HepG2 (cell line): Measurements from ENCODE around the gene IL16. TPM values are rescaled to one million over a fixed set of nuclear protein-coding genes. Genes with fewer than 3 reads are reported as not detected.

Experiments
- ATAC-seq: fragments of 200-7000 bp; cut with Tn5 transposase; 3 replicates; pipeline ENCODE4 v1.9.1; 2020; ENCODE audit warnings: mild to moderate bottlenecking, moderate library complexity
- BruUV-seq: library from RNA; stranded (reverse); fragments of 400-500 nt; replicated peaks from 2 replicates; lab custom pipeline; 2021; lab: Mats Ljungman, UMichigan
- CTCF ChIA-PET: fragments of 300-600 bp; formaldehyde crosslinking; extraction: SDS; loops from one replicate; lab custom pipeline; 2021; ENCODE audit warnings: low total read pairs, inconsistent platforms, low intra/inter-chr PET ratio; lab: Yijun Ruan, JAX
- POLR2A ChIA-PET: fragments of 350-600 bp; sonication (Branson Sonifier 250); formaldehyde crosslinking; loops from one replicate; lab custom pipeline; 2020; ENCODE audit warnings: antibody characterized with exemption, inconsistent platforms; lab: Yijun Ruan, JAX
- DNase-seq: peaks from one replicate; pipeline ENCODE4 v3.0.0-alpha.2; 2015; ENCODE audit warnings: low spot score
- FAIRE-seq: peaks from 3 replicates; lab custom pipeline; 2011; peaks lifted over from hg19 to GRCh38; lab: Jason Lieb, UNC
- H2AFZ ChIP-seq: one replicate; pipeline ENCODE4 v1.6.1; 2011; ENCODE audit warnings: low read length, inconsistent platforms
- H3K27ac ChIP-seq: fragments of 300-600 bp; 3 replicates; pipeline ENCODE4 v1.8.0; 2011; ENCODE audit warnings: mixed run types, mild to moderate bottlenecking, mixed read lengths, low read length, inconsistent platforms; ENCODE audit not compliant: insufficient read depth; ENCODE audit errors: extremely low read length
- H3K27me3 ChIP-seq, 2 experiments: fragments of 200-600 bp in 1 of 2; 2 replicates in 1 of 2; 3 replicates in 1 of 2; pipeline versions ENCODE4 v1.6.0 to v1.8.0; 2011; ENCODE audit warnings: low read length in 2 of 2, mild to moderate bottlenecking in 2 of 2, moderate library complexity in 2 of 2, inconsistent platforms in 1 of 2; ENCODE audit not compliant: insufficient read depth in 2 of 2, control insufficient read depth in 1 of 2
- H3K36me3 ChIP-seq, 2 experiments: fragments of 200-600 bp in 1 of 2; replicated peaks in 1 of 2; 2 replicates in 1 of 2; 3 replicates in 1 of 2; pipeline versions ENCODE4 v1.5.1 to v1.8.0; 2011; ENCODE audit warnings: low read length in 2 of 2, inconsistent platforms in 1 of 2; ENCODE audit not compliant: insufficient read depth in 2 of 2, control insufficient read depth in 1 of 2
- H3K4me1 ChIP-seq: 2 replicates; pipeline ENCODE4 v1.5.1; 2012; ENCODE audit warnings: low read length, inconsistent platforms; ENCODE audit not compliant: insufficient read depth
- H3K4me2 ChIP-seq: 2 replicates; pipeline ENCODE4 v1.6.0; 2011; ENCODE audit warnings: low read depth, low read length, inconsistent platforms
- H3K4me3 ChIP-seq, 3 experiments: fragments of 200-600 bp in 1 of 3; sonication (generic), shearing (Covaris generic) in 1 of 3; replicated peaks in 1 of 3; 2 replicates each; pipeline ENCODE4 v1.5.1; 2011 to 2016; ENCODE audit warnings: low read length in 3 of 3, inconsistent platforms in 2 of 3, low read depth in 2 of 3, mild to moderate bottlenecking in 2 of 3, control low read depth in 1 of 3, mixed read lengths in 1 of 3; ENCODE audit not compliant: insufficient read depth in 1 of 3
- H3K79me2 ChIP-seq: one replicate; pipeline ENCODE4 v1.6.1; 2011; ENCODE audit warnings: low read length, inconsistent platforms; ENCODE audit not compliant: insufficient read depth
- H3K9ac ChIP-seq: 2 replicates; pipeline ENCODE4 v1.6.0; 2011; ENCODE audit warnings: mild to moderate bottlenecking, low read depth, low read length, inconsistent platforms; ENCODE audit not compliant: insufficient read depth
- H3K9me3 ChIP-seq: 2 replicates; pipeline ENCODE4 v1.5.1; 2012; ENCODE audit warnings: mild to moderate bottlenecking, low read length
- H4K20me1 ChIP-seq: 2 replicates; pipeline ENCODE4 v1.6.0; 2011; ENCODE audit warnings: inconsistent platforms, mild to moderate bottlenecking, low read length, moderate library complexity; ENCODE audit not compliant: insufficient read depth
- BHLHE40 ChIP-seq: IDR thresholded peaks from 2 replicates; pipeline ENCODE4 v1.6.1; 2011; ENCODE audit warnings: low read length, improper control_type of control experiment
- DR1 ChIP-seq: sonication (generic); formaldehyde crosslinking; IDR thresholded peaks from 2 replicates; pipeline ENCODE4 v1.8.0; 2021; ENCODE audit warnings: mild to moderate bottlenecking, missing genetic modification reagents, inconsistent platforms
- ETV6 ChIP-seq: sonication (generic); formaldehyde crosslinking; conservative IDR thresholded peaks from 2 replicates; pipeline ENCODE4 v1.4.0; 2020; ENCODE audit warnings: missing genetic modification reagents
- HOXA9 ChIP-seq: sonication (generic); formaldehyde crosslinking; IDR thresholded peaks from 2 replicates; pipeline ENCODE4 v1.8.1; 2022; ENCODE audit warnings: missing genetic modification reagents, mild to moderate bottlenecking, moderate library complexity, borderline replicate concordance
- ONECUT2 ChIP-seq: sonication (generic); formaldehyde crosslinking; IDR thresholded peaks from 2 replicates; pipeline ENCODE4 v1.4.0; 2020; ENCODE audit warnings: missing genetic modification reagents
- PAF1 ChIP-seq: IDR thresholded peaks from 2 replicates; pipeline ENCODE4 v1.6.1; 2016; ENCODE audit warnings: missing genetic modification reagents, missing compliant biosample characterization
- PHB2 ChIP-seq: fragments of 450-650 bp; IDR thresholded peaks from 2 replicates; pipeline ENCODE4 v1.6.1; 2018; ENCODE audit not compliant: partially characterized antibody
- RARA ChIP-seq: IDR thresholded peaks from 2 replicates; pipeline ENCODE4 v1.6.1; 2016; ENCODE audit warnings: missing genetic modification reagents, missing compliant biosample characterization
- RFXANK ChIP-seq: IDR thresholded peaks from 2 replicates; pipeline ENCODE4 v1.6.1; 2016
- ZFX ChIP-seq: sonication (generic); formaldehyde crosslinking; IDR thresholded peaks from 2 replicates; pipeline ENCODE4 v1.4.0; 2020; ENCODE audit warnings: mild to moderate bottlenecking, low read depth, missing genetic modification reagents, moderate library complexity
- ZNF841 ChIP-seq: sonication (generic); formaldehyde crosslinking; IDR thresholded peaks from 2 replicates; pipeline ENCODE4 v1.8.1; 2023; ENCODE audit warnings: missing genetic modification reagents, borderline replicate concordance
- ZNF891 ChIP-seq: sonication (generic); formaldehyde crosslinking; IDR thresholded peaks from 2 replicates; pipeline ENCODE4 v1.5.0; 2020; ENCODE audit warnings: mild to moderate bottlenecking, missing genetic modification reagents
- ZSCAN21 ChIP-seq: sonication (generic); formaldehyde crosslinking; IDR thresholded peaks from 2 replicates; pipeline ENCODE4 v1.8.0; 2022; ENCODE audit warnings: mild to moderate bottlenecking, missing genetic modification reagents, moderate library complexity, borderline replicate concordance
- WGBS: methylation state at CpG from one replicate; pipeline ENCODE4 v1.1.6; 2017; ENCODE audit warnings: low lambda C conversion rate; 5-methylcytosine and 5-hydroxymethylcytosine counted together
- in situ Hi-C: cut with HindIII; loops from 2 replicates; pipeline ENCODE4 v1.10.0; 2017; ENCODE audit warnings: low pct_unique_long_range_greater_than_20kb; ENCODE audit not compliant: extremely low pct_ligation_motif_present
- intact Hi-C: fragments of 100-400 bp; cut with micrococcal nuclease; formaldehyde crosslinking; loops from one replicate; pipeline ENCODE4 v1.10.0; 2022; ENCODE audit not compliant: unreplicated experiment
- polyA plus RNA-seq, 8 experiments: library from polyadenylated mRNA; depleted of rRNA in 3 of 8; stranded (reverse) in 7 of 8; unstranded in 1 of 8; fragments of >200 nt; fragmentation: Illumina TruSeq in 4 of 8; extraction: Trizol in 4 of 8; gene quantifications; 2 replicates each; pipeline versions ENCODE4 v1.2.1 to v1.2.3, GENCODE V29; 2011 to 2016; ENCODE audit warnings: low read depth in 4 of 8, missing spikeins in 1 of 8, mixed read lengths in 1 of 8; ENCODE audit not compliant: insufficient read depth in 1 of 8
- total RNA-seq, 5 experiments: library from RNA; depleted of rRNA; stranded (reverse); fragments of >200 nt; fragmentation: Illumina TruSeq; extraction: Trizol; gene quantifications; 2 replicates each; pipeline ENCODE4 v1.2.3, GENCODE V29; 2016; ENCODE audit warnings: low read depth in 1 of 5
- TF ChIP-seq, protein P1 (sequence below): sonication (generic); formaldehyde crosslinking; IDR thresholded peaks from 2 replicates; pipeline ENCODE4 v1.4.0; 2020; ENCODE audit warnings: missing genetic modification reagents, borderline replicate concordance

IL16 gene
- total and polyA plus RNA-seq, 2 of the 13 experiments (the other 11 are each of a cell fraction or from before 2014, with no cell fraction given), result 0.03 TPM; not detected in 1

DNA sequence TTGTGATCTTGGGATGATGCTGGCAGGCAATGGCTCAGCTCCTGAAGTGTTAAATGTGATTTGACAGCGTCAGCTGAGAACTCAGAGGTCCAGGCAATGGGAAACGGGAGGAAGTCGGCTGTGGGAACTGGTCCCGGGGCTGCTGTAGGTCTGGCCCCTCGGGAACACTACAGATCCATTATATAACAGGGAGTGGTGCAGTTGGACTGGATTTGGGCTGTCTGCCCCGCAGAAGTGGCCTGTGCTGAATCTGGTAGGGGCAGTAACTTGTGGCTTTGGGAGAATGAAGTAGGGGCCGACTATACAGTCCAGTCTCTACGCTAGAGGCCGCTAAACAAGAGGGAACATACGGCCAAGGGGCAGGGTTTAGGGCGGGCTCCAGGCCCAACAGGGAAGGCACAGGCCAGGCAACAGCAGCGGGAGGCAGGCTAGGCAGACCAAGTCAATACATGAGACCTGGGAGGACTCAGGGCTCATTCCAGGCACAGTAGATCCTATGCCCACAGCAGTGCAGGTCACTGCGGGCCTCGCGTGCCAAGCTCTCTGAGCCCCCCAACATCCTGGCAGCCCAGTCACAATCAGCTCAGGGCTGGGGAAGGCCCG, 20.3 kb upstream of the IL16 start:
- DNase-seq (no peak), ATAC-seq (no peak), FAIRE-seq (no peak)
- intact Hi-C loops, result no loop called here
- Histone ChIP-seq H3K27ac (no peak overlapping the region), H3K9me3 (no peaks in the 10 kb centered on the region), H2AFZ (no peak overlapping the region), H3K4me3 (no peak overlapping the region), H3K36me3 (no peaks in the 10 kb centered on the region), H3K27me3 (no peaks in the 10 kb centered on the region; a peak in 1 of 5 replicates), H3K4me2 (no peak overlapping the region), H3K4me1 (no peaks in the 10 kb centered on the region), H4K20me1 (no peaks in the 10 kb centered on the region), H3K9ac (no peak overlapping the region), H3K79me2 (no peaks in the 10 kb centered on the region)
- TF ChIP-seq PAF1 (CRISPR knock-in tag), result no peak
- no peak for TF ChIP-seq ONECUT2
- TF ChIP-seq ETV6 (CRISPR knock-in tag), result no peak
- no peak for TF ChIP-seq ZSCAN21 (CRISPR knock-in tag)
- TF ChIP-seq RFXANK (CRISPR knock-in tag), result no peak
- no peak for TF ChIP-seq ZNF891 (CRISPR knock-in tag)
- TF ChIP-seq RARA (CRISPR knock-in tag), result no peak
- TF ChIP-seq BHLHE40, result no peak
- TF ChIP-seq, protein P1, sequence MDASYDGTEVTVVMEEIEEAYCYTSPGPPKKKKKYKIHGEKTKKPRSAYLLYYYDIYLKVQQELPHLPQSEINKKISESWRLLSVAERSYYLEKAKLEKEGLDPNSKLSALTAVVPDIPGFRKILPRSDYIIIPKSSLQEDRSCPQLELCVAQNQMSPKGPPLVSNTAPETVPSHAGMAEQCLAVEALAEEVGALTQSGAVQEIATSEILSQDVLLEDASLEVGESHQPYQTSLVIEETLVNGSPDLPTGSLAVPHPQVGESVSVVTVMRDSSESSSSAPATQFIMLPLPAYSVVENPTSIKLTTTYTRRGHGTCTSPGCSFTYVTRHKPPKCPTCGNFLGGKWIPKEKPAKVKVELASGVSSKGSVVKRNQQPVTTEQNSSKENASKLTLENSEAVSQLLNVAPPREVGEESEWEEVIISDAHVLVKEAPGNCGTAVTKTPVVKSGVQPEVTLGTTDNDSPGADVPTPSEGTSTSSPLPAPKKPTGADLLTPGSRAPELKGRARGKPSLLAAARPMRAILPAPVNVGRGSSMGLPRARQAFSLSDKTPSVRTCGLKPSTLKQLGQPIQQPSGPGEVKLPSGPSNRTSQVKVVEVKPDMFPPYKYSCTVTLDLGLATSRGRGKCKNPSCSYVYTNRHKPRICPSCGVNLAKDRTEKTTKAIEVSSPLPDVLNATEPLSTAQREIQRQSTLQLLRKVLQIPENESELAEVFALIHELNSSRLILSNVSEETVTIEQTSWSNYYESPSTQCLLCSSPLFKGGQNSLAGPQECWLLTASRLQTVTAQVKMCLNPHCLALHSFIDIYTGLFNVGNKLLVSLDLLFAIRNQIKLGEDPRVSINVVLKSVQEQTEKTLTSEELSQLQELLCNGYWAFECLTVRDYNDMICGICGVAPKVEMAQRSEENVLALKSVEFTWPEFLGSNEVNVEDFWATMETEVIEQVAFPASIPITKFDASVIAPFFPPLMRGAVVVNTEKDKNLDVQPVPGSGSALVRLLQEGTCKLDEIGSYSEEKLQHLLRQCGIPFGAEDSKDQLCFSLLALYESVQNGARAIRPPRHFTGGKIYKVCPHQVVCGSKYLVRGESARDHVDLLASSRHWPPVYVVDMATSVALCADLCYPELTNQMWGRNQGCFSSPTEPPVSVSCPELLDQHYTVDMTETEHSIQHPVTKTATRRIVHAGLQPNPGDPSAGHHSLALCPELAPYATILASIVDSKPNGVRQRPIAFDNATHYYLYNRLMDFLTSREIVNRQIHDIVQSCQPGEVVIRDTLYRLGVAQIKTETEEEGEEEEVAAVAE (CRISPR knock-in tag), result no peak
- no peak for TF ChIP-seq ZNF841 (CRISPR knock-in tag)
- TF ChIP-seq PHB2, result no peak
- no peak for TF ChIP-seq ZFX (CRISPR knock-in tag)
- TF ChIP-seq HOXA9 (CRISPR knock-in tag), result no peak
- TF ChIP-seq DR1 (CRISPR knock-in tag), result no peak
- CTCF ChIA-PET, result no interaction called here
- WGBS, result 56% methylated on average over 5 of the region's 16 CpGs
- POLR2A ChIA-PET, result no interaction called here
- no TSS peak for BruUV-seq
- in situ Hi-C loops, result no loop called here
